ENCODE results near the gene FMNL3.

Gene FMNL3

DNA sequence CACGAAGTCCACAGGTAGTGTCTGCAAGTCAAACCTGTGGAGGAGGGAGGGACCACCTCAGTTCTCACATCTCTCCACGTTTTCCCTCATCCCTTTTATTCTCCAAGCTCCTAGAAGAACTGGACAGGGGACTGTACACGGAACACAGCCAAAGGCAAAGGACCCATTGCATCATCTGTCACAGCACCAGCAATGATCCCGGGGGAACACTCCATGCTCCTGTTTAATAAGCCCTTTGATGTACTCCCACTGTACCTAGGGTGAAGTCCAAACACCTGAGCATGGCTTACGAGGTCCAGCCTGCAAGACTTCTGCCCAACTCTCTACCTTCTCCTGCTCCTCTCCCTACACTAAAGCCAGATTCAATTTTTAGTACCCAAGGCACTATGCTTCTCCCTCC is 57.3 kb downstream of the FMNL3 start:
- no peak for DNase-seq

GRCh38 chr12:49649445-49649844 is 57.8 kb downstream of the FMNL3 start:
- no peak for DNase-seq

- no peak for DNase-seq
These were observed 58.5 kb downstream of the FMNL3 start for GRCh38 chr12:49648712-49649003.

DNA sequence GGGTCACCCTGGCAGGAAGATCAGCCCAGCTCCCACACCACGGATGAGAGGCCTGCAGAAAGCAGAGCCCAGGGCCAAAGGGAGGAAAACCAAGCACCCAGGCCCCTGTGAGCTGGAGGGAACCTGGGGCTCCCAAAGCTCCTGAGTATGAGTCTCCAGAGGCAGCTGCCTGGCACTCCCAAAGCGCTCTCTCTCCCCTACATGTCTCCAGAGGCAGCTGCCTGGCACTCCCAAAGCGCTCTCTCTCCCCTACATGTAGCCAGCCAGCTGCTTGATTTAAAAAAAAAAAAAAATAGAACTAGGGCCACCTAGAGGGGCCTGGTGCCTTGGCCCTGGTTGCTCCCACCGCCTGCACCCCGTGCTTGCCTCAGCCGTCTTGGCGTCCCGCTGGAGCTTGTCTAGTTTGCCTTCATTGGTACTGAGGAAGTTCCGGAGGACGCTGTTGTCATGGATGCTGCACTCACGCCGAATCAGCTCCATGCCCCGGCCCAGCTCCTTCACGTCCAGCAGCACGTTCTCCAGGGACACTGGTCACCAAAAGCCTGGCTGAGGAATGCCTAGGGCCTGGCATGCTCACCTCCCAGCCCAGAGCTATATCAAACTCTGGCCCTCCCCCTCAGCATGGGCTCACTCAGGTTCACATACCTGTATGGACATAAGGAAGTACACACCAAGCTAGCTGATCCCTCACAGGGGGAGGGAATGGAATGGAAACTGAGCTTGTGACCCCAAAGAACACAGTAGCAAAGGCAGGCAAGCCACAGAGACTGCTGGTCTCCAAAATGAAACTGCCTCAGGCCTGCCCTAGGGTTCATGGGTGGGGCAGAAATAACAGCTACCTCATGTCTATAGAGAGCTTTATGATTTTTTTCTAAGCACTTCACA is 59.1 kb downstream of the FMNL3 start:
- no peak for DNase-seq

- DNase-seq = no peak
These were observed 60.1 kb downstream of the FMNL3 start for GRCh38 chr12:49646871-49647654.

GRCh38 chr12:49646331-49646830 is 60.8 kb downstream of the FMNL3 start:
- DNase-seq = no peak

DNA sequence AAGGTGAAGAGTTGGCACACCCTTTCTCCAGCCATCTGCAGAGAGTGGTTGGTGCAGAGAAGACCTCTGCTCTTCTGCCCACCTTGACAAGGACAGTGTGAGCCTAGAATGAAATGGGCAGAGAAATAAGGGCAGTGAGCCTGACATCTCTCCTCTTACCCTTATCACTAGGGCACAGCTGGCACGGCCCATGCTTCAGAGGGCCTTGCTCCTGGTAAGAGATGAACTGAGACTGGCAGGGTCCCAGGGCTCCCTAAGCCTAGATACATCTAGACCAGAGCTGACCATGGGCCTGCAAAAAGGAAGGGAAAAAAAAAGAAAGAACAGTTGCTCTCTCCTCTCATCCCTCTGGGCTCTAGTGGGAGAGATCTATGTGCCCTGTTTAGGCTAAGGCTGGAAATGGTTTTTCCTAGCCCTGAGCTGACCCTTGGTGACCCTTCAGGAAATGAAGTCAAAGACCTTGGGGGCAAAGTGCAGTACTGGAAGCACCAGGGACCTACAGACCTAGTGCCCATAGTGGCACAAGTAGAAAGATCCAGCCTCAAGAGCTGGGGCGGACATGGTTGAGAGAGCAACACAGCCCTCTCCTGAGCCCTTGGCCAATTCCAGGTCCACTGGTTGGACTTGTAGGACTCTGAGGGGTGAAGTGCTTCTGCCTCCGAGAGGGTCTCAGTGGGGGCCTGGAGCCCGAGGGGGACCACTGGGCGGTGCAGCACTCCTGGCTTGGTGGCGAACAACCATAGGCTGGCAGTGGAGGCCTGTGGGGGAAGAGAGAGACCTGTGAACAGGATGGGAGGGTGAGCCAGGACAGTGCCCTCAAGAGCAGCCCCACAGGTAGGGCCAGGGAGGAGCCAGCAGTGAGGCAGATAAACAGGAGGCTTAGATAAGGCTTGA is 61.8 kb downstream of the FMNL3 start:
- no peak for DNase-seq

DNA sequence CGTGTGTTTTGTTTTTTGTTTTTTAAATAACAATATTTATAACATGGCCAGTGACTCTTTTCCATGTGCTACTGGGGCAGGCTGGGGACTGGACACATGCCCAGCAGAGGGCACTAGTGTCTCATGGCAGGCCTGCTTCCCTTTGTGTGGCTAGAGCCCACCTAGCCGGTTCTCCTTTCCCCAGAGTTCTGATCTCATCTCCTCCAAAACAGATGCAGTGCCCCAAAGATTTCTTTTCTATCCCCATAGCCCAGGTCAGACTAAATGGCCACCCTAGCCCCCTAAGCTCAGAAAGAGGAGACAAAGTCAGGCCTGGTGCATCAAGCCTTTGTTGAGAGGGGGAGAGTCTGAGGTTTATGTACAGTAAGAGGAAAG is 62.6 kb downstream of the FMNL3 start:
- peak; percentile 35 to 66 for DNase-seq

- DNase-seq = no peak
These were observed 63.1 kb downstream of the FMNL3 start for GRCh38 chr12:49643961-49644619.

DNA sequence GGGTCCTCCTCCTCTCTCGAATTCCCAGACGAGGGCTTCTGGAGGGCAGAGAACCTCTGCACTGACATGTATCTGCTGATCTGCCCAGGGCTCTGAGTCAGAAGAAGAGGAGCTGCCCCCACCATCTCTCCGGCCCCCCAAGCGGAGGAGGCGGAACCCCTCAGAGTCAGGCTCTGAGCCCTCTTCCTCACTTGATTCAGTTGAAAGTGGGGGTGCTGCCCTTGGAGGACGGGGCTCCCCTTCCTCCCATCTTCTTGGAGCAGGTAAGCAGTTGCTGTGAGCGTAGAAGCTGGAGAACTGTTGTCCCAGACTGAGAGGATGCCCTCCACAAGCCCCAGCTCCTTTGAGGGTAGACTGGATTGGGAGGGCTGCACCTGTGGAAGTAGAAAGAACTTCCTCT is 64.1 kb downstream of the FMNL3 start:
- DNase-seq = no peak

DNA sequence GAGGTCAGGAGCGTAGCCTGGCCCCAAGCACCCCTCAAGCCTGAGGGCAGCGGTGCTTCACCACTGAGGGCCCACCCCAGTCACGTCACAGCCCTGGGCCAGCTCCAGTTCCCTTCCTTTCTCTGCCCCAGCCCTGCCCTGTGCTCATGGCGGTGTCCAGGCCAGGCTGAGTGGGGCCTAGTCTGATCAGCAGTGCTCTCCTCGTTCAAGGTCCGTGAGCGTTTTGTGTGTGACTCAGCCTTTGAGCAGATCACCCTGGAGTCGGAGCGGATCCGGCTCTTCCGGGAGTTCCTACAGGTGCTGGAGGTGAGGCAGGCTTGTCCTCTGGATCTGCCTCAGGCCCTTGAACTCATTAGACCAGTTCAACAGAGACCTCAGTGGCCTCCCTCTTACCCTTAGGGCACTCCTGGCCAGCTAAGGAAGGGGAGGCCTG is 64.8 kb downstream of the FMNL3 start:
- DNase-seq = no peak

DNA sequence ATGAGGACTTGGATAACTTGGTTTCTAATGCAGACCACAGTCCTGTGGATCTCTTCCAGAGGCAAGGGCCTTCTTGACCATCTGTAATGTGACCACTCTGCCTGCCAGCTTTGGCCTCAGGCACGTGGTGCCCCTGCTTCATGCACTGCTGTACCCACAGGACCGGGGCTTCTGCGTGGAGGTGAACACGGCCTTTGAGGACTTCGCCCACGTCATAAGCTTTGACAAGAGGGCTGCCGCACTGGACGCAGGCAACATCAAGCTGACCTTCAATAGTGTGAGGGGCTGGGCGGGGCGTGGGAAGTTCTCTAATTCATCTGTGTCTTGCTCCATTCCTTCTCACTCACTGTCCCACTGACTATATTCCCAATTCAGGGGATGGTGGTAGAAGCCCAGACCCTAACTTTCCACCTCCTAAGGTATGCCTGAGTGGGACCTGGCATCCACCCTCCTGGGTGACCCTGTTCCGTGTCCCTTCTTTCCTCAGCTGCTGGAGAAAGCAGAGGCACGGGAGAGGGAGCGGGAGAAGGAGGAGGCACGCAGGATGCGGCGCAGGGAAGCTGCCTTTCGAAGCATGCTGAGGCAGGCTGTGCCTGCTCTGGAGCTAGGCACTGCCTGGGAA is 65.3 kb downstream of the FMNL3 start:
- DNase-seq = no peak

DNA sequence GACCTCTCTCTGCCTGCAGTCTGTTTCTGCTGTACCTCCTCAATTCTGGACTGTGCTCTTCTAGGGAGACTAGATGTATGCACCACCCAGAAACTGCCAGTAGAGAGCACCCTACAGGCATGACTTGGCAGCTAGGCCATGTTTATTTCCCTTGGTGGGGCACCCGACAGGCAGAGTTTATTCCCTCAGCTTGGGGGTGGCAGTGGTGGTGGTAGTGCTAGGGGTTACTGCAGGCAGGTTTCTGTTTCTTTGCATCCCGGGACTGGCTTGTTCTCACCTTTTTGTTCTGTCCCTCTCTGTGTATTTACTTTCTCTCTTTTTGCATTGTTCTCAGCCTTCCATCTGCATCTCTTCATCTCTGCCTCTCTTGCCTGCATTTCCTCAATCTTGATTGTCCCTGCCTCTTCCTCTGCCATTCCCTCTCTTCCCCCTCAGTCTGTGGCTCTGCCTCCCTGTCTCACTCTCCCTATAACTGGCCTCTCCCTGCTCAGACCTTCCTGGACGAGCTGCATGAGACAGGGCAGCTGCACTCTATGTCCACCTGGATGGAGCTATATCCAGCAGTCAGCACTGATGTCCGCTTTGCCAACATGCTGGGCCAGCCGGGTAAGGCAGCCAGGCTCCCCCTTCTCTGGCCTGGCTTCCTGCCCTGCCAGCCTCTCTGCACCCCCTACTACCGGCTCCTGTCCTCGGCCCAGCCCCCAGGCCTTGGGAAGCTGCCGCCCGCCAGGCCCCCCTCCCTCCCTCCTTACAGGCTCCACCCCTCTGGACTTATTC is 70.0 kb downstream of the FMNL3 start:
- DNase-seq = peak; percentile 48 to 68

DNA sequence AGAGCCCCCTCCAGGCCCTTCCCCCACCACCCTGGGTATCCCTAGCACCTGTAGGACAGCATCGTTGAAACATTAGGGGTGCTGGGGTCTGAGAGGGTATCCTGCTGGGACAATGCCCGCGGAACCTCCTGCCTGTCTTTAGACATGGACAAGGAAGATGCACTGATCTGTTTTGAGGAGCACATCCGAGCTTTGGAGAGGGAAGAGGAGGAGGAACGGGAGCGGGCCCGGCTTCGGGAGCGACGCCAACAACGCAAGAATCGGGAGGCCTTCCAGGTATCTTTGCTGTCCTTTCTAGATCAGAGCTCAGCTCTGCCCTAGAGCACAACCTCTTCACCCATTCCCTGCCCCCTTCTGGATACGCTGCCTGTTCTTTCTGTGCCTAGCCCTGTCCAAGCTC is 70.6 kb downstream of the FMNL3 start:
- no peak for DNase-seq

GRCh38 chr12:49635656-49636055 is 71.5 kb downstream of the FMNL3 start:
- no peak for DNase-seq

DNA sequence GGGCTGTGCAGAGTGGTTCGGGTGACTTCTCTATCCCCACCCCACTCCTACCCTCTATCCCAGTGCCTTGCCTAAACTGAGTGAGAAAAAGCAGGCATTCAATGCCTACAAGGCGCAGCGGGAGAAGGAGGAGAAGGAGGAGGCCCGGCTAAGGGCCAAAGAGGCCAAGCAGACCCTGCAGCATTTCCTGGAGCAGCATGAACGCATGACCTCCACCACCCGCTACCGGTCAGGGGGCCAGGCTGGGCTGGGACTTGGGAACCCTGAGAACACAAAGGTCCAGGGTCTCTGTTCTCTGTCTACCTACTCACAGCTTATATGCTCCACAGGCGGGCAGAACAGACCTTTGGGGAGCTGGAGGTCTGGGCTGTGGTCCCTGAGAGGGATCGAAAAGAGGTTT is 72.2 kb downstream of the FMNL3 start:
- no peak for DNase-seq

- no peak for DNase-seq
These were observed 73.4 kb downstream of the FMNL3 start for GRCh38 chr12:49633703-49634345.

GRCh38 chr12:49632986-49633702 is 74.1 kb downstream of the FMNL3 start:
- DNase-seq = no peak

- DNase-seq = no peak
These were observed 74.8 kb downstream of the FMNL3 start for GRCh38 chr12:49632401-49632800.

DNA sequence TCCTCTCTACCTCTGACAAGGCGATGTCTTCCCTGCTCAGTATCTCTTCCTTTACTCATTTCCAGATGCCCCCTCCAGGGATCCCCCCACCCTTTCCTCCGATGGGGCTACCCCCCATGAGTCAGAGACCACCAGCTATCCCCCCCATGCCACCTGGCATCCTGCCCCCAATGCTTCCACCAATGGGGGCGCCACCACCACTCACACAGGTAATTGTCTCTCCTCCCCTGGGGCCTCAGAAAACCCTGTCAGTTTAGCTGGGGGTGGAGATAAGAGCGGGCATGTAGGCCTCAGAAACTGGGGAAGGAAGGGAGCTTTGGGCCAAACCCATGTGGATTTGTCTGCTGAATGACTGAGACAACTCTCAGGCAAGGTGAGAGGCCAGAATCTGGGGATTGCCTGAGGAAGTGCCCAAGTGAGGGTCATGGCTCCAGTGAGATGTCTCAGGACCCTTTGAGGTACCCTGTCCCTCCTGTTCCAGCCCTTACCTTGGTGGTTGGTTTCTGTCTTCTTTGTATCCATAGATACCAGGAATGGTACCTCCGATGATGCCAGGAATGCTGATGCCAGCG is 75.8 kb downstream of the FMNL3 start:
- no peak for DNase-seq
